CD4-positive, alpha-beta T cell treated with Interleukin-6 at 100 ng/mL for 8 hours (primary cell): ENCODE data around the gene MMAB.

ENCODE experiments used
- DNase-seq: peaks from one replicate; pipeline ENCODE4 v3.0.0-alpha.2; 2020; ENCODE audit warnings: mixed read lengths, low spot score

The MMAB gene

GRCh38 chr12:109538191-109538863 lies 35.0 kb downstream of the MMAB start:
- no peak for DNase-seq

DNA sequence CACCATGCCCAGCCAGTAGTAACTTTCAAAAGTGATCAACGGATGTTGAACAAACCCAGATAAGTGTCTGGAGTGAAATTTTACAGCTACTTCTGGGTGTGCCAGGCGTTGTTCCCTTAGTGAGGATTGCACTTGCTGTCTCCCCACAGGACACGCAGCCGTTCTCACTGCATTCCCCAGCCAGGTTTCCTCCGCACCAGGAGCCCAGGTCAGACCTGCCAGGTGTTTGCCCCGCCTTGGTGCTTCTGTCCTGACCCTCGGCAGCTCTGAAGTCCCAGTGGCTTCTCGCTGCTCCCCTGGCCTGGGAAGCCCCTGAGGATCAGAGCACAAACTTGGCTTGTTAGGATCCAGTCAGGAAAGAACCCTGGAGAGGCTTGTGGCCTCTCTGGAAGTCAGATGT lies 36.2 kb downstream of the MMAB start:
- DNase-seq: no peak

- no peak for DNase-seq
Measured at GRCh38 chr12:109535863-109536250, 37.4 kb downstream of the MMAB start.

GRCh38 chr12:109535231-109535862 lies 38.0 kb downstream of the MMAB start:
- no peak for DNase-seq

DNA sequence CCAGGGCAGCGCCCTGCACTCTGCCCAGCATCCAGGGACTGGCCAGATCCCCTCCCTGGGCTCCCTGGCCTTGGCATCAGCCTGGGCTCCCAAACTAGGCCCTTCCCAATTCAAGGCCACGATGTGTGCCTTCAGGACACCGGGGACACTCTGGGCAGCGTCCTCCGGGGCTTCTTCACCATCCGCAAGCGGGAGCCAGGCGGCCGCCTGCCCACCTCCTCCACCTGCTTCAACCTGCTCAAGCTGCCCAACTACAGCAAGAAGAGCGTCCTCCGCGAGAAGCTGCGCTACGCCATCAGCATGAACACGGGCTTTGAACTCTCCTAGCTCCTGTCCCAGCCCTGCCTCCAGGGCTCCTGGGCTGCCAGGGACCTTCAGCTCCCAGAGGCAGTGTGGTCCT lies 38.8 kb downstream of the MMAB start:
- no peak for DNase-seq

DNA sequence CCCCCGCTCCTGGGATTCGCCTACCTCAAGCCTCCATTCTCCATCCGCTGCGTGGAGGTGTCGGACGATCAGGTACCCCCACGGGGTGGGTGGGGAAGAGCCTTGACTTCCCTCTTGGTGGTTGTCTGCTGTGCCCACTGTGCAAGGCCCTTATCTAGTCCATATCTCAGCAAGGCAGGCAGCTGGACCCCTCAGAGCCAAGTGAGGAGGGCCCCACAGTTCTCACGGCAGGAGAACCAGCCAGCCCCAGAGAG lies 39.9 kb downstream of the MMAB start:
- no peak for DNase-seq

GRCh38 chr12:109532721-109533486 lies 40.4 kb downstream of the MMAB start:
- no peak for DNase-seq

DNA sequence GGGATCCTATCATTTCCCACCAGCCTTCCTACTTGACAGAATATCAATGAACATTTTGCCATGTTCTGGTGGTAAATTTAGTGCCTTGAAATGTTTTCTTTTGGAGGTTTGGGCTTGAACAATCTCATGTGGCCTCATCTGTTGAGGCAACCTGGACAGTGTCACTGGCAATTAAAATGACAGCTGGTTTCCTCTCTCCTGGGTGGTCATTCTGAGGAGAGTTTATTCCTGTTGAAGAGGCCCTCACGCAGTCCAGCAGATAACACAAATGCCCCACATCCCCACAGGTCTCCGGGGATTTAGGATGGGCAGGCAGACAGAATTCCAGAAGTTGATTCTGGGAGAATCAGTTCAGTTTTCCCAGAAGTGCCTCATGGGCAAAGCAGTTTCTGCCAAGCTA lies 41.9 kb downstream of the MMAB start:
- no peak for DNase-seq

GRCh38 chr12:109529691-109530640 lies 43.3 kb downstream of the MMAB start:
- DNase-seq: no peak

DNA sequence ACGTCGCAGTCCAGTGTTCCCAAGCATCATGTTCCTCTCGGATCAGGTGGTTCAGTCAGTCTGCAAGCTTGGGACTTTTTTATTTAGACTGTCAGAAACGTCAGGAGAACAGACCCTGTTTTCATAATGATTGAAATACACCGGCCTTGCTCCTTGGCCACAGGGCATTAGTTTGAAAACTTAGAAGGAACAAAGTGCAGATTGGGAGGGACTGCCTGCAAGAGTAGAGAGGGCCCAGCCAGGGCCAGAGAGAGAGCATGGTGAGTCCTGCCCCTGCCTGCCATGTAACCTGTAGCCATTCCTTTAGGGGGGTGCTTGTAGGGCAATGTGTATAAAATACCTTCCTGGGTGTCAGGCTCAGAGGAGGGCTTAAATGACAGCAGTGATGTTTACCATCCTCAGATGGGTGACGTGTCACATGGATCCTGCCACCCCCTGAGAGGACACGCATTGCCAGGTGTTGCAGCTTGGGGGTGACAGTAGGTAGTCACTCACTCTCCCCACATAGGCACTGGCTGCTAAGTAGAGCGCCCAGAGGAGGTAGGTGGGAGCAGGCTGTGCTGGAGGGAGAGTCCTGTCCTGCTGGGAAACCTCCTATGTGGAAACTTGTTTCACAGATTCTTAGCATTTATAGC lies 45.7 kb downstream of the MMAB start:
- no peak for DNase-seq

DNA sequence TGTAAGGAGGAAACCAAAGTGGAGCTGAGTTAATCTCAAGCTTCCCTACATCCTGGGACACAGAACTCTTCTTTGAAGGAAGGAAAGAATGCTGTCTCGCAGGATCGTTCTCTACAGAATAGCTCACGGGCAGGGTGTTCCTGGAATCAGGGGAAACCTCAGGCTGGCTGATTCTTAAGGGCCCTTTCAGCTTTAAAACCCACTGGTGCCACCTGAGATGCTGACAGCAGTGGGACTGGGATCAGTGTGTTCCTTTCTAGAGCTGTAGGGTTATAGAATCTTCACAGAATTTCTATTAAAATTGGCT lies 48.1 kb downstream of the MMAB start:
- DNase-seq: no peak

DNA sequence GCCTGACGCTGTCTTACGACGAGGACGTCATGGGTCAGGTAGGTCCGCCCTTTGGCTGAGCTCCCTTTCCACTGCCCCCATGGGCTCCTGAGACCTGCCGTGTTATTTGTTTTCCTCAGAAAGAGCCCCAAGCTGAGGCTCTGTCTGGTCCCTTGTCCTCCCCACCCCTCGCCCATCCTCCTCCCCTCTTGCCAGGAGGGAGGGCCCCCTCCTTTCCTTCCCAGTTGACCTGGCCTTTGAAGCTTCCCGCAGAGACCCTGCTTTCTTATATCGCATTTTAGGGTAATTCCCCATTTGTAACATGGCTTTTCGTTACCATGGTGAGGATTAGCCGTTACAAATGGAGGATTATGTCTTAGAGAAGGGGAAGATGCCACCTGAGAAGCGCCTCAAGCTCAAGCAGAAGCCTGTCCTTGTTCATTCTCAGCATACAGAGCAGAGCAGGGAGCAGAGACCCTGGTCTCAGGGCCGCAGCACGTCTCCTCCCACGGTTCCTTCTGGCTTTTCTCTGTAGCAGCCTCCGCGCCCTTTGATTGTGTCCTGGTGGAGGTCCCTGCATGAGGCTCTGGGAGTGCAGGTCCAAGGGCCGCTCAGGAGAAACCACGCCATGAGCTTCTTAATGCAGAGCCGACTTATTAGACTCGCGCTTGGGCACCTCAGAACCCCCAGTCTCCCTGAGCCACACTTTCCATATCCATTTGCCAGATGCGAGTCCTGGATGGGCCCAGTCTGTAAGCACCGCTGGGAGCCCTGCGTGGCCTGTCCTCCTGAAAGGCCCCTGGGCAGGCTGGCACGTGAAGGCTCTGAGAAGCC lies 48.6 kb downstream of the MMAB start:
- no peak for DNase-seq

- DNase-seq: no peak
Measured at GRCh38 chr12:109523504-109523903, 49.8 kb downstream of the MMAB start.

DNA sequence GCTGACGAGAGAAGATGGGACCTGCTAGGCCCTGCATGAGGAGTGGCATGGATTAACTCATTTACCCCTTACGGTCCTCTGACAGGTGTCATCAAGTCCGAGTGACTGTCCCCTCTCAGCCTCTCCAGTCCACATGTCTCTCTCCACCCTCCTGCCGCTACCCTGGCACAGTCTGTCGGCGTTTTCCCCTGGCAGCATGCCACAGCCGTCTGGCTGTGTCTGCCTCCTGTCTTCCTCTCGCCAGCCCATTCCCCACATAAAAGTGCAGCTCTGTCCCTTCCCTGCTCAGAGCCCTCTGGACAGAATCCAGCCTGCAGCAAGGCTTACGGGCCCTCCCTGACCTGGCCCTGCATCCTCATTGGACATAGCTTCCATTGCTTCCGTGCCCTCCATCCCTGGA lies 50.2 kb downstream of the MMAB start:
- DNase-seq: no peak

GRCh38 chr12:109521831-109522230 lies 51.5 kb downstream of the MMAB start:
- no peak for DNase-seq

- no peak for DNase-seq
Measured at GRCh38 chr12:109519787-109520186, 53.5 kb downstream of the MMAB start.

- DNase-seq: peak; percentile 28
Measured at GRCh38 chr12:109518820-109519665, 54.3 kb downstream of the MMAB start.

GRCh38 chr12:109517619-109518018 lies 55.7 kb downstream of the MMAB start:
- DNase-seq: no peak

- DNase-seq: no peak
Measured at GRCh38 chr12:109513977-109514376, 59.3 kb downstream of the MMAB start.

DNA sequence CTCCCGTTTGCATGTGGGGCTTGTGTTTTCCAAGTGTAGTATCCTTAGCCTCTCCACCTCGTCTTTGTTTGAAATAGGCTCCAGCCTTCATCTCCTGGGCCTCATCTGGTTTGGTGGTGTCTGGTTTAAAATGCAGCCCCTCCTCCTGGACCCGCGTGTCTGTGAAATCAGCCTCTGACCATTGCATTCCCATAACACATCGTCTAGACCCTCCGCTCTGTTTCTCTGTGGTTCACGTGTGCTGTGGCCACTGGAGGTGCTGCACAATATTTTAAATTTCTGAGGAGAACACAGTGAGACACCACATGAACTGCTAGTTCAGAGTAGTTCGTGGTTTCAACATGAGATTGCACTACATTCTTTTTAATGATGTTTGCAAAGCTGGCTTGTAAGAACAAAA lies 60.3 kb downstream of the MMAB start:
- DNase-seq: no peak
